ENCODE data around the gene ADRA2C. TPM values are rescaled to one million over a fixed set of nuclear protein-coding genes. Genes with fewer than 3 reads are reported as not detected.

Gene ADRA2C
- total and polyA plus RNA-seq, 12 donors = 1.1 to 34.0 (median 5.3) TPM

GRCh38 chr4:3741217-3742011, 24.8 kb upstream of the ADRA2C start:
- Histone ChIP-seq H3K4me3 (no peak overlapping the region), H3K36me3 (replicated peaks in 1 of 2) (no peaks in the 10 kb centered on the region), H3K27ac (no peak overlapping the region), H3K4me1 (replicated peaks in 1 of 2) (no peaks in the 10 kb centered on the region), H3K27me3 (peaks cover 38% of the 10 kb centered on the region), H3K9me3 (replicated peaks in 1 of 3) (no peaks in the 10 kb centered on the region)
- intact Hi-C loops (cut with DNase I) = no loop called here
- DNase-seq = no peak
- TF ChIP-seq CTCF (IDR thresholded peaks at IDR 0.05) = no peak
- 90 to 94% (median 91%) methylated on average over 16 to 19 of the region's 19 CpGs for WGBS, 4 donors

GRCh38 chr4:3742610-3743009, 23.6 kb upstream of the ADRA2C start:
- H3K27ac ChIP-seq = no peak overlapping the region
- no peaks in the 10 kb centered on the region for H3K36me3 ChIP-seq (replicated peaks in 1 of 2)
- intact Hi-C loops (cut with DNase I) = no loop called here
- TF ChIP-seq POLR2A (IDR thresholded peaks at IDR 0.05) (no peak), CTCF (IDR thresholded peaks at IDR 0.05) (no peak)
- no peak overlapping the region for H3K4me3 ChIP-seq
- H3K9me3 ChIP-seq (replicated peaks in 1 of 3) = no peaks in the 10 kb centered on the region
- H3K4me1 ChIP-seq (replicated peaks in 1 of 2) = no peaks in the 10 kb centered on the region
- WGBS, 4 donors = 75 to 93% (median 81%) methylated on average over 1 to 3 of the region's 3 CpGs
- no peak for DNase-seq
- H3K27me3 ChIP-seq = peaks cover 38% of the 10 kb centered on the region

GRCh38 chr4:3744232-3744631, 22.0 kb upstream of the ADRA2C start:
- WGBS, 4 donors = 61 to 71% (median 67%) methylated on average over 18 to 22 of the region's 22 CpGs
- H3K36me3 ChIP-seq (replicated peaks in 1 of 2) = no peaks in the 10 kb centered on the region
- H3K4me1 ChIP-seq (replicated peaks in 1 of 2) = no peaks in the 10 kb centered on the region
- peaks cover 38% of the 10 kb centered on the region for H3K27me3 ChIP-seq
- no peak for TF ChIP-seq POLR2A (IDR thresholded peaks at IDR 0.05)
- TF ChIP-seq CTCF (IDR thresholded peaks at IDR 0.05) = no peak
- intact Hi-C loops (cut with DNase I) = no loop called here
- no peaks in the 10 kb centered on the region for H3K9me3 ChIP-seq (replicated peaks in 1 of 3)
- no peak overlapping the region for H3K4me3 ChIP-seq
- H3K27ac ChIP-seq = no peak overlapping the region
- DNase-seq = no peak

GRCh38 chr4:3744901-3745300, 21.3 kb upstream of the ADRA2C start:
- intact Hi-C loops (cut with DNase I) = no loop called here
- DNase-seq = no peak
- Histone ChIP-seq H3K4me3 (no peak overlapping the region), H3K9me3 (replicated peaks in 1 of 3) (no peaks in the 10 kb centered on the region), H3K36me3 (replicated peaks in 1 of 2) (no peaks in the 10 kb centered on the region), H3K27ac (no peak overlapping the region), H3K27me3 (peaks cover 38% of the 10 kb centered on the region), H3K4me1 (replicated peaks in 1 of 2) (no peaks in the 10 kb centered on the region)
- no peak for TF ChIP-seq CTCF (IDR thresholded peaks at IDR 0.05)
- no peak for TF ChIP-seq POLR2A (IDR thresholded peaks at IDR 0.05)
- 17 to 34% (median 24%) methylated on average over 14 of the region's 14 CpGs for WGBS, 4 donors

Data from adrenal gland (tissue), 12 donors.